Mammary epithelial cell (primary cell): ENCODE data around the gene EIF5B.

Experiments
- EZH2 ChIP-seq: IDR thresholded peaks from 2 replicates; pipeline ENCODE4 v1.6.1; 2012; ENCODE audit warnings: low read length, inconsistent platforms, borderline replicate concordance
- TF ChIP-seq, protein P1 (sequence below), 2 donors: IDR thresholded peaks in 1 of 2; conservative IDR thresholded peaks in 1 of 2; 2 replicates each; pipeline ENCODE4 v1.5.1; 2011 to 2012; ENCODE audit warnings: inconsistent platforms in 2 of 2, low read length in 2 of 2, mild to moderate bottlenecking in 2 of 2, control low read depth in 1 of 2, low read depth in 1 of 2; ENCODE audit not compliant: insufficient read depth in 1 of 2; ENCODE audit errors: extremely low read depth in 1 of 2

GRCh38 chr2:99417396-99417795, 80.2 kb downstream of the EIF5B start:
- TF ChIP-seq, protein P1, sequence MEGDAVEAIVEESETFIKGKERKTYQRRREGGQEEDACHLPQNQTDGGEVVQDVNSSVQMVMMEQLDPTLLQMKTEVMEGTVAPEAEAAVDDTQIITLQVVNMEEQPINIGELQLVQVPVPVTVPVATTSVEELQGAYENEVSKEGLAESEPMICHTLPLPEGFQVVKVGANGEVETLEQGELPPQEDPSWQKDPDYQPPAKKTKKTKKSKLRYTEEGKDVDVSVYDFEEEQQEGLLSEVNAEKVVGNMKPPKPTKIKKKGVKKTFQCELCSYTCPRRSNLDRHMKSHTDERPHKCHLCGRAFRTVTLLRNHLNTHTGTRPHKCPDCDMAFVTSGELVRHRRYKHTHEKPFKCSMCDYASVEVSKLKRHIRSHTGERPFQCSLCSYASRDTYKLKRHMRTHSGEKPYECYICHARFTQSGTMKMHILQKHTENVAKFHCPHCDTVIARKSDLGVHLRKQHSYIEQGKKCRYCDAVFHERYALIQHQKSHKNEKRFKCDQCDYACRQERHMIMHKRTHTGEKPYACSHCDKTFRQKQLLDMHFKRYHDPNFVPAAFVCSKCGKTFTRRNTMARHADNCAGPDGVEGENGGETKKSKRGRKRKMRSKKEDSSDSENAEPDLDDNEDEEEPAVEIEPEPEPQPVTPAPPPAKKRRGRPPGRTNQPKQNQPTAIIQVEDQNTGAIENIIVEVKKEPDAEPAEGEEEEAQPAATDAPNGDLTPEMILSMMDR (conservative IDR thresholded peaks at IDR 0.05 in 1 of 2, IDR thresholded peaks at IDR 0.05 in 1 of 2; ENCODE audit: extremely low read depth in 1 of 2, insufficient read depth in 1 of 2, low read depth in 1 of 2, low read length in 2 of 2), result no peak
- TF ChIP-seq EZH2, result no peak
